NCI-H1105 (cell line): ENCODE data around the gene TUBA8.
"Not testable (repeated sequence)": the region's sequence is repeated elsewhere in the genome, so short reads cannot be mapped to it uniquely, and the experiment has no call there.

Experiments
- DNase-seq: peaks from one replicate; lab custom pipeline; 2025; lab: John Stamatoyannopoulos, UW

Gene TUBA8

GRCh38 chr22:18106550-18107341 lies 3.9 kb upstream of the TUBA8 start:
- not testable (repeated sequence) for DNase-seq

DNA sequence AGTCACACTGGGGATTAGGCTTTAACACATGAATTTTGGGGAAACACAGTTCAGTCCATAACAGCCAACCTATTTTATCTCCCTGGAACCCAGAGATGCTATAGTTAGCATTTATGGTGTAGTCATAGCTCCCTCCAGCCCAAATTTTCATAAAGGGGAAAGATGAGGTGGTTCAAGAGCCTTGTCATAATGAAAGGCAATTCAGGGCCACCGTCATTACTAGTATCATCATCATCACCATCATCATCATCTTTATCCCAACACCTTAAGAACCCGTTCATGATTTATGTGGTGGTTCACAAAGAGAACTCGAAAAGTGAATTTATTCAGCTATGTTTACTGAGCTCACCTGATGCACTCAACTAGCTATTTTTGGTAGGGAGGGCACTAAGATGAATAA lies 2.4 kb upstream of the TUBA8 start:
- DNase-seq, result no peak

GRCh38 chr22:18109410-18110193 lies 1.0 kb upstream of the TUBA8 start:
- no peak for DNase-seq

DNA sequence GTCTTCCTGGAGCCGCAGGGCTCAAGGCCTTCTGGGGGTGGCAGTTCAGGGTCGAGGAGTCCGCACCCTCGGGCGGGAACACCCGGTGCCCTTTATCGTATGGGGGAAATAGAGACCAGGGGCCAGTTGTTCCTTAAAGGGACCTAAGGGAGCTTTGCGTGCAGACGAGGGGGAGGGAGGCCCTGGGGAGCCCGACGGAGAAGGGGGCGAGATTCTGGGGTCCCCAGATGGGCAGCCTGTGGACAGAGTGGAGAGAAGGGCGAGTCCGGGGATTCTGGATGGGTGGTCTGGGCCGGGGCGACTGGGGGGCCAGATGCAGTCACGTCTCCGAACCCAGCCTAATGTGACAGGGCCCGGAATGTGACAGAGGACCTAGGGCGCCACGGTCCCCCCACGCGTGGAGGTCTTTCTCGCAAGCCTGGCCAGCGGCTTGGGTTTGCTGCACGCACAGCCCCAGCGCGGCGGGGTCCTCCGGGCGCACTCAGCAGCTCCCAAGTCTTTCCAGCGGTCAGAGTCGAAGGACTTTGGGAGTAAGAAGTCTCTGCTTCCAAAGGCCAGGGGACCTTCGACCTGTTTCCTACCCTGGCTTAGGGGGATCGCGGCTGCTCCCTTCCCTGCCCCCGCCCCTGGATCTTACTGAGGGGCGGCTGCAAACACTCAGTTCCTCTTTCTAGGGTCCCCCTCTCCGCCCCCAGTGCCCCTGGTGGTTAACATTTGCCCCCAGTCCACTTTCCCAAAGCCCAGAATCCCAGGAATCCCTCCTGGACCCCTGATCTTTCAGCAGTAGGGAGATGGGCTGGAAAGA lies 547 bp downstream of the TUBA8 start:
- no peak for DNase-seq

GRCh38 chr22:18111759-18112330 lies 1.2 kb downstream of the TUBA8 start:
- no peak for DNase-seq

GRCh38 chr22:18112440-18112839 lies 1.8 kb downstream of the TUBA8 start:
- DNase-seq, result no peak

GRCh38 chr22:18113680-18114394 lies 3.2 kb downstream of the TUBA8 start:
- DNase-seq, result no peak

DNA sequence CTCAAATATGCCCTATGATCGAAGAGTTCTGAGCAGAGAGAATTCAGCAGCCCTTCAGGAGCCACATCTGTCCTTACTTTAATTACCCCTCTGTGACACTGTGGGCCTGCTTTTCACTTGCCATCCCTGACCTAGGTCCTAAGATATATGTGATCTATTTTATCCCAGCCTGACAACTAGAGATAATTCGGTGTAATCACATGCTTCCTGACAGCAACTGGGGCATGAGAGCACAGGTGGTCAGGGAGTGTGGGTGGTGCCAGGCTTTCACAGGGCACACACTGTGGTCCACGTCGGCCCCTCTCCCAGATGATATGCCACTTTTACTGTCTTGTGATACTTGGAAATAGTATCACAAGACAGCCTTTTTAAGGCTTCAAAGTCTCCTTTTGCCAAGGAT lies 3.9 kb downstream of the TUBA8 start:
- DNase-seq, result no peak

GRCh38 chr22:18114976-18115652 lies 4.5 kb downstream of the TUBA8 start:
- DNase-seq, result no peak

- DNase-seq, result no peak
Observed at GRCh38 chr22:18115906-18116371, 5.3 kb downstream of the TUBA8 start.

DNA sequence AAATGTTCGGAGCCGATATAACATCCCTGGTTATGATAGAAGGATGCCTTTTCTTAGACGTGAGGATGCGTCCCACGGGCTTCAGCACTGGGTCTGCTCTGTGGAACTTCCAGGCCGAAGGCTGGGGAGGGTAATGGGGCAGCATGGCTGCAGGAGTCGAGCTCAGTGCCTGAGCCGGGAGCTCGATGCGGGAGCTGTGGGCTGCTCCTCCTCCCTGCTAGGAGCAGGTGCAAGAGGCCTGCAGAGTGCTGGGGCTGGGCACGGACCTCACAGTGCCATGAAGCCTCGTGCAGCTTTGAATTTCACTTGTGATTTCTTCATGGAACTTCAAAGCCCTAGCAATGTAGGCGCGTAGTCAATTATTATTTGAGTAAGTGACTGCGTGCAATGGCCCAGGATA lies 6.0 kb downstream of the TUBA8 start:
- no peak for DNase-seq

DNA sequence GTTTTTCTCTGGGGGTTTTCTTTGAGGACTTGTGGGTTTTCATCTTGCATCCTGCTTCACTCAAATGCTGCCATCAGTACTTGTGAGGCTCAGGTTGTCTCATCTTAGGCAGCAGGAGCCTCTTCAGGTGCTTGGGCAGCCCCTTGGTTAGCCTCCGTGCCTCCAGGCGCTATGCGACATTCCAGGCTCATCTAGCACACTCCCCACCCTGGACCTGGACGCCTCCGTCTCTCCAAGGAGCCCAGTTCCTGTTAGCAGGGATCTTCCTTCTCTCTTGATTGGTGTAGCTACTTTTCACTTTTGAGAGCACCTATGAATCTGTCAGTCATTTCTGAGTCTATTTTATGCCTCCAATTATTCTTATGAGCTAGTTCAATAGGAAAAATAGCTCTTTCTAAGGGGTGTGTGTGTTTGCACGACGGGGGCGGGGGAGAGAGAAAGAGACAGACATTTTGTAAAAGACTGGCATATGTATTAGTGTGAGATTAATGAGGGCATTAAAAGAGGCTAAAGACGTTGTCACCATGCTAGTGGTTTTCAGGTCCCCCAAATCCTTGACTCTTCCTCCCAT lies 7.8 kb downstream of the TUBA8 start:
- DNase-seq, result no peak

GRCh38 chr22:18119409-18120110 lies 9.0 kb downstream of the TUBA8 start:
- no peak for DNase-seq

DNA sequence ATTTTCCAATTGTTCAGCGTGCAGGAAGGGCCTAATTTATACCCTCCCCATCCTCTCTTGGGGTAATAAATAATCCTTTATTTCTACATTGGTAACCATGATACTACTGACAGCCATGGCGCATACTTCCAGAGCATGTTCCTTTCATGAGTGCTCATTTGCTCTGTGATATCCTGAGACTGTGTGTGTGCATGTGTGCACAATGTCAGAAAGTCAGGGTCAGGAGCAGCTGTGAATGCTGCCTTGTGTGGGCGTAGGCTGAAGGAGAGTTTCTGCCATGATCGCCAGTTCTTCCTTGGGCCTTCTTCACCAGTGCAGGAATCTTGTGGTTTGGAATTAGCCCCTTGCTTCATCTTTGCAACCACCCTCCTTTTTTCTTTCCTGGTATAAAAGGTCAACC lies 10.2 kb downstream of the TUBA8 start:
- no peak for DNase-seq

GRCh38 chr22:18121506-18121905 lies 10.9 kb downstream of the TUBA8 start:
- DNase-seq, result no peak

GRCh38 chr22:18121954-18122554 lies 11.4 kb downstream of the TUBA8 start:
- no peak for DNase-seq

DNA sequence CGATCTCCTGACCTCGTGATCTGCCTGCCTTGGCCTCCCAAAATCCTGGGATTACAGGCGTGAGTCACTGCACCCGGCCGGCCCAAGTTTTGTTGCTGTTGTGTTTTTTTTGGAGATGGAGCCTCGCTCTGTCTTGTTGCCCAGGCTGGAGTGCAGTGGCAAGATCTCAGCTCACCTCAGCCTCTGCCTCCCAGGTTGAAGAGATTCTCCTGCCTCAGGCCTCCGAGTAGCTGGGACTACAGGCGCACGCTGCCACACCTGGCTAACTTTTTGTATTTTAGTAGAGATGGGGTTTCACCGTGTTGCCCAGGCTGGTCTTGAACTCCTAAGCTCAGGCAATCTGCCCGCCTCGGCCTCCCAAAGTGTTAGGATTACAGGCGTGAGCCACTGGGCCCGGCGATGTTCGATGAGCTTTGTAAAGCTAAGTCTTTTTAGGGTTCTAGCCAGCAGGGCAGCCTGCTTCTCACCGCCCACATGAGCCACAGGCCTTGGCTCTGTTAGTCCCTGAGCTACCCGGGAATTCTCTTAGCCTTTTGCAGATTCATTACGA lies 12.9 kb downstream of the TUBA8 start:
- not testable (repeated sequence) for DNase-seq

- DNase-seq, result no peak
Observed at GRCh38 chr22:18126606-18127005, 16.0 kb downstream of the TUBA8 start.

DNA sequence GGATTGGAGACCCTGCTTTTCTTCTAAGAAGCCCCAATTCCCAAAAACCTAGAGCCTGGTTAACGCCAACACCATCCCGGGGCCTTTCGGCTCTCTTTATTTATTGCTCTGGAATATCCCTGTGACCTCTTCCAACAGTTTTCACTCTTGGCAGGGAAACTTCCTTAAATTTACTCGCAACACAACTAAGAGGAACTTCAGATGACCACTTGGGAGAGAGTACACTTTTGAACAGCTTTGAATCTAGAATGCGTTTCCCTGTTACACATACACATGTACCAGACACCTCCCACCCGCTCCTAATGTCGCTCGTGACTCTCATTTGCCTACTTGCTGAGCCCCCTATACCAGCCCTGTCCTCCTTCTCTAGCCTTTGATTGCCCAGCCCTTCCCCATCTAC lies 19.4 kb downstream of the TUBA8 start:
- DNase-seq, result no peak
